GM18868 (cell line): ENCODE results near the gene CR1.
"Not testable (repeated sequence)": the region's sequence is repeated elsewhere in the genome, so short reads cannot be mapped to it uniquely, and the experiment has no call there.

Experiments used
- ATAC-seq: cut with Tn5 transposase; IDR thresholded peaks from one replicate; pipeline ENCODE4 v1.9.1; 2021; ENCODE audit warnings: mild to moderate bottlenecking, moderate library complexity; ENCODE audit not compliant: unreplicated experiment

Gene CR1

GRCh38 chr1:207502726-207503125, 6.8 kb downstream of the CR1 start:
- ATAC-seq = no peak

- no peak for ATAC-seq
Measured at GRCh38 chr1:207503950-207504349, 8.0 kb downstream of the CR1 start.

GRCh38 chr1:207504438-207504837, 8.5 kb downstream of the CR1 start:
- no peak for ATAC-seq

GRCh38 chr1:207510444-207510843, 14.5 kb downstream of the CR1 start:
- ATAC-seq = no peak

- no peak for ATAC-seq
Measured at GRCh38 chr1:207514890-207515289, 18.9 kb downstream of the CR1 start.

GRCh38 chr1:207516729-207517128, 20.8 kb downstream of the CR1 start:
- no peak for ATAC-seq

- no peak for ATAC-seq
Measured at GRCh38 chr1:207518608-207519236, 22.8 kb downstream of the CR1 start.

- ATAC-seq = no peak
Measured at GRCh38 chr1:207519505-207520399, 23.8 kb downstream of the CR1 start.

- ATAC-seq = not testable (repeated sequence)
Measured at GRCh38 chr1:207520400-207521345, 24.7 kb downstream of the CR1 start.

GRCh38 chr1:207525239-207525638, 29.3 kb downstream of the CR1 start:
- not testable (repeated sequence) for ATAC-seq

- not testable (repeated sequence) for ATAC-seq
Measured at GRCh38 chr1:207528401-207528800, 32.4 kb downstream of the CR1 start.

- ATAC-seq = not testable (repeated sequence)
Measured at GRCh38 chr1:207536263-207536662, 40.3 kb downstream of the CR1 start.

GRCh38 chr1:207546677-207547357, 50.9 kb downstream of the CR1 start:
- not testable (repeated sequence) for ATAC-seq

- not testable (repeated sequence) for ATAC-seq
Measured at GRCh38 chr1:207554823-207555222, 58.9 kb downstream of the CR1 start.

GRCh38 chr1:207565546-207566468, 69.8 kb downstream of the CR1 start:
- no peak for ATAC-seq

- not testable (repeated sequence) for ATAC-seq
Measured at GRCh38 chr1:207571926-207572325, 76.0 kb downstream of the CR1 start.

GRCh38 chr1:207573074-207573473, 77.1 kb downstream of the CR1 start:
- not testable (repeated sequence) for ATAC-seq

- not testable (repeated sequence) for ATAC-seq
Measured at GRCh38 chr1:207575381-207575780, 79.4 kb downstream of the CR1 start.

GRCh38 chr1:207578796-207579435, 83.0 kb downstream of the CR1 start:
- peak; percentile 14 for ATAC-seq
